GM12892 (cell line): ENCODE results near the gene CRYZ.

Experiments
- POLR2A ChIP-seq: IDR thresholded peaks from 2 replicates; pipeline ENCODE4 v1.6.1; 2011; ENCODE audit warnings: low read depth, low read length, control low read depth
- POLR2AphosphoS5 ChIP-seq: IDR thresholded peaks from 2 replicates; pipeline ENCODE4 v1.6.1; 2011; ENCODE audit warnings: low read depth, low read length, control low read depth

- no peak for TF ChIP-seq POLR2A
- no peak for TF ChIP-seq POLR2AphosphoS5
These were observed 17.0 kb downstream of the CRYZ start for GRCh38 chr1:74715806-74716205.
